K562 (cell line): ENCODE results near the gene GGTLC2. TPM values are rescaled to one million over a fixed set of nuclear protein-coding genes. Genes with fewer than 3 reads are reported as not detected.
"Not testable (repeated sequence)": the region's sequence is repeated elsewhere in the genome, so short reads cannot be mapped to it uniquely, and the experiment has no call there.

Experiments
- ATAC-seq: fragments of 200-7000 bp; cut with Tn5 transposase; 3 replicates; pipeline ENCODE4 v1.9.1; 2020; ENCODE audit warnings: moderate library complexity
- BruUV-seq: library from RNA; stranded (reverse); fragments of 400-500 nt; replicated peaks from 2 replicates; lab custom pipeline; 2021; lab: Mats Ljungman, UMichigan
- CTCF ChIA-PET: fragments of 300-600 bp; formaldehyde crosslinking; extraction: SDS; loops from one replicate; lab custom pipeline; 2021; ENCODE audit warnings: low intra/inter-chr PET ratio; lab: Yijun Ruan, JAX
- POLR2A ChIA-PET: fragments of 300-600, 350-650 bp; sonication (Branson Sonifier 250); formaldehyde crosslinking; extraction: SDS; loops from one replicate; lab custom pipeline; 2021; ENCODE audit warnings: antibody characterized with exemption, inconsistent platforms; lab: Yijun Ruan, JAX
- DNase-seq, 4 experiments: peaks; one replicate each; pipeline versions ENCODE4 v3.0.0 to v3.0.0-alpha.2; 2011 to 2018; ENCODE audit warnings: low spot score in 3 of 4, mixed read lengths in 3 of 4; ENCODE audit errors: extremely low read depth in 1 of 4
- FAIRE-seq: peaks from 2 replicates; lab custom pipeline; 2011; peaks lifted over from hg19 to GRCh38; lab: Jason Lieb, UNC
- H2AFZ ChIP-seq: 2 replicates; pipeline ENCODE4 v1.6.0; 2011; ENCODE audit warnings: low read depth, low read length, control low read depth, inconsistent platforms
- H3K27ac ChIP-seq: fragments of 200-600 bp; 3 replicates; pipeline ENCODE4 v1.8.0; 2011; ENCODE audit warnings: low read depth, mild to moderate bottlenecking, control low read depth, inconsistent platforms, low read length, moderate library complexity, mixed read lengths; ENCODE audit errors: extremely low read depth
- H3K27me3 ChIP-seq, 2 experiments: fragments of 300-600 bp in 1 of 2; 2 replicates in 1 of 2; 3 replicates in 1 of 2; pipeline versions ENCODE4 v1.6.0 to v1.8.0; 2011; ENCODE audit warnings: inconsistent platforms in 2 of 2, low read length in 2 of 2, mild to moderate bottlenecking in 1 of 2, mixed read lengths in 1 of 2, moderate library complexity in 1 of 2; ENCODE audit not compliant: control insufficient read depth in 2 of 2, insufficient read depth in 2 of 2
- H3K36me3 ChIP-seq: fragments of 300-600 bp; 3 replicates; pipeline ENCODE4 v1.8.0; 2011; ENCODE audit warnings: mild to moderate bottlenecking, low read length, inconsistent platforms; ENCODE audit not compliant: control insufficient read depth, insufficient read depth
- H3K4me1 ChIP-seq, 2 experiments: fragments of 200-600 bp in 1 of 2; replicated peaks in 1 of 2; 2 replicates in 1 of 2; 3 replicates in 1 of 2; pipeline versions ENCODE4 v1.5.1 to v1.8.0; 2011; ENCODE audit warnings: inconsistent platforms in 2 of 2, low read length in 2 of 2, mild to moderate bottlenecking in 1 of 2, mixed read lengths in 1 of 2, moderate library complexity in 1 of 2; ENCODE audit not compliant: control insufficient read depth in 2 of 2, insufficient read depth in 2 of 2
- H3K4me2 ChIP-seq: 2 replicates; pipeline ENCODE4 v1.6.1; 2011; ENCODE audit warnings: low read length, control low read depth, inconsistent platforms, mixed read lengths; ENCODE audit not compliant: insufficient read depth
- H3K4me3 ChIP-seq: fragments of 200-600 bp; sonication (generic), shearing (Covaris generic); 2 replicates; pipeline ENCODE4 v1.5.1; 2016; ENCODE audit warnings: control low read depth, inconsistent platforms
- H3K79me2 ChIP-seq: fragments of 200-600 bp; 3 replicates; pipeline ENCODE4 v1.8.0; 2011; ENCODE audit warnings: low read length, inconsistent platforms; ENCODE audit not compliant: control insufficient read depth, insufficient read depth
- H3K9ac ChIP-seq, 2 experiments: 2 replicates each; pipeline versions ENCODE4 v1.6.0 to v1.6.1; 2011; ENCODE audit warnings: low read depth in 2 of 2, low read length in 2 of 2, control low read depth in 1 of 2, inconsistent platforms in 1 of 2, mild to moderate bottlenecking in 1 of 2, mixed read lengths in 1 of 2; ENCODE audit not compliant: insufficient read depth in 1 of 2
- H3K9me1 ChIP-seq: one replicate; pipeline ENCODE4 v1.6.0; 2011; ENCODE audit warnings: inconsistent platforms, mild to moderate bottlenecking, low read length, moderate library complexity; ENCODE audit not compliant: control insufficient read depth, insufficient read depth
- H3K9me3 ChIP-seq: replicated peaks from 2 replicates; pipeline ENCODE4 v1.5.1; 2011; ENCODE audit warnings: low read depth, low read length, inconsistent platforms; ENCODE audit not compliant: control insufficient read depth, insufficient read depth
- H4K20me1 ChIP-seq: replicated peaks from 2 replicates; pipeline ENCODE4 v1.6.1; 2011; ENCODE audit warnings: low read length, inconsistent platforms, mixed read lengths; ENCODE audit not compliant: control insufficient read depth, insufficient read depth
- CBFB ChIP-seq: sonication (generic); formaldehyde crosslinking; IDR thresholded peaks from 2 replicates; pipeline ENCODE4 v1.4.0; 2020; ENCODE audit warnings: mild to moderate bottlenecking, missing genetic modification reagents
- CTBP1 ChIP-seq: fragments of 450-650 bp; IDR thresholded peaks from 2 replicates; pipeline ENCODE4 v1.6.1; 2016; ENCODE audit warnings: borderline replicate concordance
- DACH1 ChIP-seq: fragments of 450-650 bp; IDR thresholded peaks from 2 replicates; pipeline ENCODE4 v1.6.1; 2018; ENCODE audit not compliant: partially characterized antibody
- DMBX1 ChIP-seq: fragments of 250-450 bp; sonication (Bioruptor Pico); IDR thresholded peaks from 2 replicates; pipeline ENCODE4 v1.8.0; 2022; ENCODE audit warnings: inconsistent platforms, mild to moderate bottlenecking, moderate library complexity, borderline replicate concordance
- E2F3 ChIP-seq: fragments of 250-450 bp; sonication (Bioruptor Pico); IDR thresholded peaks from 2 replicates; pipeline ENCODE4 v1.4.0; 2020; ENCODE audit warnings: mild to moderate bottlenecking
- FOXA3 ChIP-seq, 2 experiments: fragments of 450-650 bp in 1 of 2; sonication (generic) in 1 of 2; formaldehyde crosslinking; IDR thresholded peaks in 1 of 2; conservative IDR thresholded peaks in 1 of 2; 2 replicates each; pipeline versions ENCODE4 v1.4.0 to v1.8.0; 2020 to 2022; ENCODE audit warnings: mild to moderate bottlenecking in 2 of 2, missing genetic modification reagents in 1 of 2
- GMEB1 ChIP-seq: fragments of 250-450 bp; sonication (Bioruptor Pico); IDR thresholded peaks from 2 replicates; pipeline ENCODE4 v1.4.0; 2020; ENCODE audit warnings: mild to moderate bottlenecking
- MEIS2 ChIP-seq: fragments of 450-650 bp; IDR thresholded peaks from 2 replicates; pipeline ENCODE4 v1.6.1; 2014; ENCODE audit warnings: mild to moderate bottlenecking; ENCODE audit not compliant: partially characterized antibody
- NR2C2 ChIP-seq, 2 experiments: fragments of 200-800 bp in 1 of 2; sonication (Bioruptor generic) in 1 of 2; sonication (generic) in 1 of 2; formaldehyde crosslinking in 1 of 2; IDR thresholded peaks; 2 replicates each; pipeline versions ENCODE4 v1.6.1 to v1.8.0; 2016 to 2022; ENCODE audit warnings: mild to moderate bottlenecking in 1 of 2, missing compliant biosample characterization in 1 of 2, missing genetic modification characterization in 1 of 2, missing genetic modification reagents in 1 of 2
- PHF21A ChIP-seq: fragments of 450-650 bp; IDR thresholded peaks from 2 replicates; pipeline ENCODE4 v1.6.1; 2017; ENCODE audit warnings: low read depth, borderline replicate concordance
- ZFPM2 ChIP-seq: fragments of 250-450 bp; sonication (Bioruptor Pico); IDR thresholded peaks from 2 replicates; pipeline ENCODE4 v1.5.1; 2022; ENCODE audit warnings: mild to moderate bottlenecking
- ZNF133 ChIP-seq: fragments of 250-450 bp; sonication (Bioruptor Pico); IDR thresholded peaks from 2 replicates; pipeline ENCODE4 v1.4.0; 2020; ENCODE audit warnings: mild to moderate bottlenecking
- ZSCAN32 ChIP-seq: fragments of 450-650 bp; formaldehyde crosslinking; IDR thresholded peaks from 2 replicates; pipeline ENCODE4 v1.4.0; 2020; ENCODE audit warnings: mild to moderate bottlenecking, moderate library complexity
- WGBS: fragments of 100-300 bp; shearing (Covaris generic); methylation state at CpG from one replicate; pipeline ENCODE4 v1.1.6; 2016; ENCODE audit warnings: low coverage, mixed read lengths; ENCODE audit not compliant: insufficient coverage; ENCODE audit errors: missing lambda C conversion rate; 5-methylcytosine and 5-hydroxymethylcytosine counted together
- in situ Hi-C: fragments of 300-500 bp; cut with MboI; formaldehyde crosslinking; loops from 4 replicates; pipeline ENCODE4 v1.15.0; 2018; ENCODE audit warnings: inconsistent platforms, mixed read lengths
- intact Hi-C: fragments of 100-400 bp; cut with micrococcal nuclease; formaldehyde crosslinking; loops from 2 replicates; pipeline ENCODE4 v1.14.2; 2022
- polyA plus RNA-seq, 8 experiments: library from polyadenylated mRNA; depleted of rRNA in 4 of 8; stranded (reverse) in 5 of 8; unstranded in 3 of 8; fragments of >200 nt; fragmentation: Nextera tagmentation in 2 of 8; fragmentation: Illumina TruSeq in 1 of 8; extraction: Ambion mirVana in 2 of 8; extraction: Trizol in 1 of 8; gene quantifications; 2 replicates each; pipeline versions ENCODE4 v1.2.1 to v1.2.3, GENCODE V29; 2011 to 2014; ENCODE audit warnings: inconsistent platforms in 1 of 8, missing spikeins in 1 of 8
- total RNA-seq, 7 experiments: library from RNA; depleted of rRNA in 6 of 7; stranded (reverse); fragments of >200 nt in 6 of 7; fragmentation: Illumina TruSeq in 2 of 7; extraction: Trizol in 2 of 7; gene quantifications; 2 replicates each; pipeline versions ENCODE4 v1.2.1 to v1.2.3, GENCODE V29; 2011 to 2021; ENCODE audit warnings: low replicate concordance in 1 of 7
- TF ChIP-seq, protein P1 (sequence below): sonication (generic); formaldehyde crosslinking; IDR thresholded peaks from 2 replicates; pipeline ENCODE4 v1.8.1; 2023; ENCODE audit warnings: mild to moderate bottlenecking, missing genetic modification reagents
- TF ChIP-seq, protein P2 (sequence below): fragments of 450-650 bp; formaldehyde crosslinking; IDR thresholded peaks from 2 replicates; pipeline ENCODE4 v1.4.0; 2022; ENCODE audit warnings: missing genetic modification characterization

GGTLC2 gene
- total and polyA plus RNA-seq, 9 of the 15 experiments (the other 6 are each of a cell fraction or from before 2014, with no cell fraction given), result not detected

DNA sequence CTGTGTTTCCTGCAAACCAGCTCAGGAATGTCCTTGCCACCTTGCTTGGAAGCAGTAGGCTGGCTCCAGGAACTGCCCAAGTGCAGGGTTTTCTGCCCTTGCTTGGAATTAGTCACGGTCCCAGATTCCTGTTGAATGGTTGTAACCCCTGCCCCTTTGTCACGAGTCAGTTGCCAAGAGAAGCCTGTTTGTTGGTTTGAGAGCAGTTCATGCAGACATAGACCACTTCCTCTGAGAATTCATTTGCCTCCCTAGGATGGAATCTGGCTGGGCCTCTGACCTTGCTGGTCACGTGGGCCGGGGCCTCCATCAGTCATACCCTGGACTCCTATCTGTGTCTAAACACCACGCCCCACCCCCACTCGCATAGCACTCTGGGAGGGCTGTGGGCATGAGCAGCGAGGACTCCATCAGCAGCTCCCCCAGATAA lies 13.2 kb upstream of the GGTLC2 start:
- FAIRE-seq; H3K9me3 ChIP-seq; CTCF ChIA-PET; H3K4me3 ChIP-seq; H3K79me2 ChIP-seq; H3K9me1 ChIP-seq; H3K4me1 ChIP-seq; H4K20me1 ChIP-seq; H3K27ac ChIP-seq; H3K36me3 ChIP-seq; intact Hi-C loops; POLR2A ChIA-PET; H2AFZ ChIP-seq; BruUV-seq; H3K9ac ChIP-seq; TF ChIP-seq NR2C2 (CRISPR knock-in tag; IDR thresholded peaks at IDR 0.05): not testable (repeated sequence)
- 5% methylated on average over 7 of the region's 7 CpGs for WGBS
- Histone ChIP-seq H3K27me3 (peaks cover 3 to 26% of the 10 kb centered on the region in 2 experiments), H3K4me2 (peak overlapping the region; percentile 0; the same call in 1 of the 2 replicates)
- in situ Hi-C loops, result loop anchor here (5.0 kb wide), 1 partner anchor 681 kb away; no protein-coding TSS in a partner anchor
- peak in 1 of 4 experiments; percentile 85 for DNase-seq
- ATAC-seq, result peak; percentile 75
- TF ChIP-seq GMEB1 (CRISPR knock-in tag), result peak; percentile 55; the same call in 1 of the 2 replicates
- TF ChIP-seq NR2C2 (tag; IDR thresholded peaks at IDR 0.05), result peak; percentile 70
- peak; percentile 12 for TF ChIP-seq DACH1
- TF ChIP-seq PHF21A, result peak; percentile 97
- TF ChIP-seq ZFPM2, result peak; percentile 75; the same call in 1 of the 2 replicates
- TF ChIP-seq ZNF133 (CRISPR knock-in tag), result peak; percentile 55; the same call in 1 of the 2 replicates
- TF ChIP-seq, protein P1, sequence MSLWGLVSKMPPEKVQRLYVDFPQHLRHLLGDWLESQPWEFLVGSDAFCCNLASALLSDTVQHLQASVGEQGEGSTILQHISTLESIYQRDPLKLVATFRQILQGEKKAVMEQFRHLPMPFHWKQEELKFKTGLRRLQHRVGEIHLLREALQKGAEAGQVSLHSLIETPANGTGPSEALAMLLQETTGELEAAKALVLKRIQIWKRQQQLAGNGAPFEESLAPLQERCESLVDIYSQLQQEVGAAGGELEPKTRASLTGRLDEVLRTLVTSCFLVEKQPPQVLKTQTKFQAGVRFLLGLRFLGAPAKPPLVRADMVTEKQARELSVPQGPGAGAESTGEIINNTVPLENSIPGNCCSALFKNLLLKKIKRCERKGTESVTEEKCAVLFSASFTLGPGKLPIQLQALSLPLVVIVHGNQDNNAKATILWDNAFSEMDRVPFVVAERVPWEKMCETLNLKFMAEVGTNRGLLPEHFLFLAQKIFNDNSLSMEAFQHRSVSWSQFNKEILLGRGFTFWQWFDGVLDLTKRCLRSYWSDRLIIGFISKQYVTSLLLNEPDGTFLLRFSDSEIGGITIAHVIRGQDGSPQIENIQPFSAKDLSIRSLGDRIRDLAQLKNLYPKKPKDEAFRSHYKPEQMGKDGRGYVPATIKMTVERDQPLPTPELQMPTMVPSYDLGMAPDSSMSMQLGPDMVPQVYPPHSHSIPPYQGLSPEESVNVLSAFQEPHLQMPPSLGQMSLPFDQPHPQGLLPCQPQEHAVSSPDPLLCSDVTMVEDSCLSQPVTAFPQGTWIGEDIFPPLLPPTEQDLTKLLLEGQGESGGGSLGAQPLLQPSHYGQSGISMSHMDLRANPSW, result peak; percentile 10; the same call in 1 of the 2 replicates
- TF ChIP-seq FOXA3 (CRISPR knock-in tag; conservative IDR thresholded peaks at IDR 0.05 in 1 of 2, IDR thresholded peaks at IDR 0.05 in 1 of 2), result peak in 1 of 2 experiments; percentile 17; a peak in 1 of 4 replicates
- TF ChIP-seq E2F3 (CRISPR knock-in tag), result peak; percentile 74
- TF ChIP-seq DMBX1, result peak; percentile 56; the same call in 1 of the 2 replicates
- peak; percentile 92 for TF ChIP-seq MEIS2
- 0 out of 2 replicates have a peak, but pooled peaks have one; percentile 47 for TF ChIP-seq CBFB (CRISPR knock-in tag)
- TF ChIP-seq, protein P2, sequence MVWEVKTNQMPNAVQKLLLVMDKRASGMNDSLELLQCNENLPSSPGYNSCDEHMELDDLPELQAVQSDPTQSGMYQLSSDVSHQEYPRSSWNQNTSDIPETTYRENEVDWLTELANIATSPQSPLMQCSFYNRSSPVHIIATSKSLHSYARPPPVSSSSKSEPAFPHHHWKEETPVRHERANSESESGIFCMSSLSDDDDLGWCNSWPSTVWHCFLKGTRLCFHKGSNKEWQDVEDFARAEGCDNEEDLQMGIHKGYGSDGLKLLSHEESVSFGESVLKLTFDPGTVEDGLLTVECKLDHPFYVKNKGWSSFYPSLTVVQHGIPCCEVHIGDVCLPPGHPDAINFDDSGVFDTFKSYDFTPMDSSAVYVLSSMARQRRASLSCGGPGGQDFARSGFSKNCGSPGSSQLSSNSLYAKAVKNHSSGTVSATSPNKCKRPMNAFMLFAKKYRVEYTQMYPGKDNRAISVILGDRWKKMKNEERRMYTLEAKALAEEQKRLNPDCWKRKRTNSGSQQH (CRISPR knock-in tag), result peak; percentile 89
- peak; percentile 98 for TF ChIP-seq CTBP1
- peak; percentile 48; the same call in 1 of the 2 replicates for TF ChIP-seq ZSCAN32 (CRISPR knock-in tag)
